ENCODE data around the gene FAT4. TPM values are rescaled to one million over a fixed set of nuclear protein-coding genes. Genes with fewer than 3 reads are reported as not detected.
A peak's percentile ranks its signal among the peaks of the same experiment; 100 is the strongest.

FAT4 gene
- total RNA-seq, 1 experiment from 2014 or later: 6.6 TPM

- peak overlapping the region; percentile 99 for H3K4me3 Mint-ChIP-seq (ENCODE audit: unreplicated experiment)
- H3K4me1 Mint-ChIP-seq (ENCODE audit: insufficient read depth, unreplicated experiment): peaks cover 6% of the 10 kb centered on the region
- H3K27me3 Mint-ChIP-seq (ENCODE audit: insufficient read depth, unreplicated experiment): no peaks in the 10 kb centered on the region
- H3K36me3 Mint-ChIP-seq (ENCODE audit: insufficient read depth, unreplicated experiment): no peaks in the 10 kb centered on the region
- DNase-seq (ENCODE audit: unreplicated experiment): peak; percentile 91
- ChIA-PET CTCF (interaction anchor here (0.6 to 4.6 kb wide), 53 partner anchors 8 to 1789 kb away, joined by 3 to 39 read pairs (median 4); no protein-coding TSS in a partner anchor), POLR2A (interaction anchor here (0.6 to 4.5 kb wide), 7 partner anchors 10 to 1291 kb away, joined by 3 to 41 read pairs (median 8); no protein-coding TSS in a partner anchor)
- peak; percentile 82 for TF ChIP-seq CTCF (IDR thresholded peaks at IDR 0.05; ENCODE audit: unreplicated experiment)
- H3K9me3 Mint-ChIP-seq (ENCODE audit: unreplicated experiment): no peaks in the 10 kb centered on the region
- intact Hi-C loops (cut with micrococcal nuclease): loop anchor here (1.0 to 10.0 kb wide), 7 partner anchors 141 to 1811 kb away; no protein-coding TSS in a partner anchor
- H3K27ac Mint-ChIP-seq (ENCODE audit: low read depth, unreplicated experiment): no peak overlapping the region
- BruUV-seq (replicated peaks): no TSS peak
These were observed 1.3 kb upstream of the FAT4 start for GRCh38 chr4:125313497-125313896.

- intact Hi-C loops (cut with micrococcal nuclease): loop anchor here (1.0 to 10.0 kb wide), 7 partner anchors 141 to 1811 kb away; no protein-coding TSS in a partner anchor
- CTCF ChIA-PET: interaction anchor here (0.6 to 4.6 kb wide), 29 partner anchors 8 to 1788 kb away, joined by 3 to 39 read pairs (median 4); no protein-coding TSS in a partner anchor
- H3K9me3 Mint-ChIP-seq (ENCODE audit: unreplicated experiment): no peaks in the 10 kb centered on the region
- H3K4me3 Mint-ChIP-seq (ENCODE audit: unreplicated experiment): peak overlapping the region; percentile 99
- H3K36me3 Mint-ChIP-seq (ENCODE audit: insufficient read depth, unreplicated experiment): no peaks in the 10 kb centered on the region
- peaks cover 12% of the 10 kb centered on the region for H3K4me1 Mint-ChIP-seq (ENCODE audit: insufficient read depth, unreplicated experiment)
- BruUV-seq (replicated peaks): no TSS peak
- POLR2A ChIA-PET: interaction anchor here (0.5 to 4.5 kb wide), 14 partner anchors 10 to 1996 kb away, joined by 3 to 41 read pairs (median 4); no protein-coding TSS in a partner anchor
- no peak for TF ChIP-seq CTCF (IDR thresholded peaks at IDR 0.05; ENCODE audit: unreplicated experiment)
- H3K27me3 Mint-ChIP-seq (ENCODE audit: insufficient read depth, unreplicated experiment): no peaks in the 10 kb centered on the region
- DNase-seq (ENCODE audit: unreplicated experiment): peak; percentile 21
- peak overlapping the region; percentile 63 for H3K27ac Mint-ChIP-seq (ENCODE audit: low read depth, unreplicated experiment)
These were observed 627 bp upstream of the FAT4 start for GRCh38 chr4:125313989-125314667.

GRCh38 chr4:125315576-125316400, 1.0 kb downstream of the FAT4 start:
- Mint-ChIP-seq H3K4me3 (ENCODE audit: unreplicated experiment) (peak overlapping the region; percentile 99), H3K36me3 (ENCODE audit: insufficient read depth, unreplicated experiment) (no peaks in the 10 kb centered on the region), H3K27ac (ENCODE audit: low read depth, unreplicated experiment) (peak overlapping the region; percentile 63), H3K9me3 (ENCODE audit: unreplicated experiment) (no peaks in the 10 kb centered on the region), H3K27me3 (ENCODE audit: insufficient read depth, unreplicated experiment) (no peaks in the 10 kb centered on the region), H3K4me1 (ENCODE audit: insufficient read depth, unreplicated experiment) (peaks cover 23% of the 10 kb centered on the region)
- intact Hi-C loops (cut with micrococcal nuclease): loop anchor here (1.0 to 10.0 kb wide), 5 partner anchors 75 to 1729 kb away; no protein-coding TSS in a partner anchor
- no peak for TF ChIP-seq CTCF (IDR thresholded peaks at IDR 0.05; ENCODE audit: unreplicated experiment)
- BruUV-seq (replicated peaks): no TSS peak
- ChIA-PET CTCF (interaction anchor here (0.6 to 4.6 kb wide), 17 partner anchors 8 to 1098 kb away, joined by 3 to 39 read pairs (median 4); no protein-coding TSS in a partner anchor), POLR2A (interaction anchor here (0.5 to 4.5 kb wide), 22 partner anchors 8 to 1994 kb away, joined by 3 to 41 read pairs (median 4); no protein-coding TSS in a partner anchor)
- DNase-seq (ENCODE audit: unreplicated experiment): peak; percentile 59

Data from MCF 10A (cell line).